HG03139 (cell line): ENCODE measurements around the gene MAN1B1.

Experiments used
- ATAC-seq: cut with Tn5 transposase; IDR thresholded peaks from one replicate; pipeline ENCODE4 v1.9.1; 2021; ENCODE audit not compliant: unreplicated experiment

The MAN1B1 gene

DNA sequence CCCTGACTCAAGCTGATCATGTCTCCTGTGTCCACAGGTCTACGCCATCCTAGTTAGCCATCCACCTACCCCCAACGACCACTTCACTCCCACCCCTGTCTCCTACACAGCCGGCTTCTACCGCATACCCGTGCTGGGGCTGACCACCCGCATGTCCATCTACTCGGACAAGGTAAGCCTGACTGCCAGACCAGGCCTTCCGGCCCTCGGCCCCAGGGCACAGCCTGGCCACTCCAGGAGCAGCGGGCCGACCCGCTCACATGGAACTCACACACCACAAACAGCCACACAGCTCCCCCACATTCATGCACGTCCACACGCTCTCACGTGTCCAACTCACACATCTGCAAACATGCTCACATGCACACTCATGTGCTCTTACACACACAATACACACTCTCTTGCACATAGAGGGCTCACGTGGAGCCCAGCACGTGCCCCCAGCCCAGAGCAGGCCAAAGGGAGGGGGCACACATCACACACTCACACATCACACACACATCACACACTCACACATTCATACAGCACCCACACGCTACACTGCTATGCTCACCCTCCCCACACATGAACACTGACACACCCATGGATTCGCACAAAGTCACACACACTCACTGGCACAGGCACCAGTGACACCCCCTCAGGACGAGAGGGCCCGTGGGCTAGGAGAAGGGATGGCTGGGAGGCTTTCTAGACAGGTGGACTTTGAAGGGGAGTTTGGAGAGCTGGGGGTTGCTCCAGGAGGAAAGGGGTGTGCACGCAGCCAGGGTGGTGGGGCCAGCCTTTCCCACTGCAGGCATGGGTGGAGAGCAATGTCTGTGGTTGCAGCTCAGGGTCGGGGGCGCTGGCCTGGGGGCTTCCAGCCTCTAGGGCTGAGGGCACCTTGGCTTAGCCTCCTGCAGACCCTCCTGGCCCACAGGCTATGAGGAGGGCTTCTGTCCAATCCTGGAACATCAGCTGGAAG, 55.5 kb downstream of the MAN1B1 start:
- ATAC-seq, result no peak

- no peak for ATAC-seq
Observed at GRCh38 chr9:137143459-137143858, 56.7 kb downstream of the MAN1B1 start.

GRCh38 chr9:137145731-137146526, 59.1 kb downstream of the MAN1B1 start:
- no peak for ATAC-seq

DNA sequence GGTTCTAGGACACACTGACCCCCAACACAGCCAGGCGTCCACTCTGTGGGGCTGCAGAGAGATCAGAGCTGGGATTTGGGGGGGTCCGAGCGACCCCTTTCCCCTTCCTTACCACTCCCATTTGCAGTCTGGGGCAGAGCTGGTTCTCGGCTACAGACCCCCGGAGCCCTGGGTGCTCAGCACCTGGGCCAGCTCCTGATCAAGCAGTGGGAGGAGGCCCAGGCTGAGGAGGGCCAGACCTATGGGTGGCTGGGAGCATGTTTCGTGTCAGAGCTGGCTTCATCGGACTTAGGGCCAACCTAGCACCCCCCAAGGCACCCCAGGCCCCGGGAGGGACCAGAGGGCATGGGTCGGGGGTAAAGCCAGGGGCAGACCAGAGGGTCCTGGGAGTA, 59.7 kb downstream of the MAN1B1 start:
- ATAC-seq, result no peak

GRCh38 chr9:137147091-137147792, 60.5 kb downstream of the MAN1B1 start:
- ATAC-seq, result no peak

DNA sequence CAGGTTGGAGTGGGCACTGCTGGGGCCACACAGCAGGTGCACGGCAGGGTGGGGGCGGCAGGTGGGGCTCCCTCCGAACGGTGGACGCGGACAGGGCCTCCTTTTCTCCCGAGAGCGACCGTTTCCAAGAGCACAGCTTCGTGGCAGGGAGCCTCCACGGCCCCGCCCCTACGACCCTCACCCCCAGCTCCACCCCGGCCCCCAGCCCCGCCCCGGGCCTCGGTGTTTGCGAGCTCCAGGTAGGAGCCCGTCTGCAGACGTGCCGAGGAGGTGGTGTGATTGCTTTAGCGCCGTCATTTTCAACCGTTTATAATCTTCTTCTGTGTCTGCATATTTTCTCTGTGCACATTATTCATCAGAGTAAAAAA, 61.0 kb downstream of the MAN1B1 start:
- no peak for ATAC-seq

GRCh38 chr9:137148242-137148641, 61.5 kb downstream of the MAN1B1 start:
- ATAC-seq, result no peak

- no peak for ATAC-seq
Observed at GRCh38 chr9:137148661-137149060, 61.9 kb downstream of the MAN1B1 start.

- no peak for ATAC-seq
Observed at GRCh38 chr9:137149363-137149762, 62.6 kb downstream of the MAN1B1 start.

DNA sequence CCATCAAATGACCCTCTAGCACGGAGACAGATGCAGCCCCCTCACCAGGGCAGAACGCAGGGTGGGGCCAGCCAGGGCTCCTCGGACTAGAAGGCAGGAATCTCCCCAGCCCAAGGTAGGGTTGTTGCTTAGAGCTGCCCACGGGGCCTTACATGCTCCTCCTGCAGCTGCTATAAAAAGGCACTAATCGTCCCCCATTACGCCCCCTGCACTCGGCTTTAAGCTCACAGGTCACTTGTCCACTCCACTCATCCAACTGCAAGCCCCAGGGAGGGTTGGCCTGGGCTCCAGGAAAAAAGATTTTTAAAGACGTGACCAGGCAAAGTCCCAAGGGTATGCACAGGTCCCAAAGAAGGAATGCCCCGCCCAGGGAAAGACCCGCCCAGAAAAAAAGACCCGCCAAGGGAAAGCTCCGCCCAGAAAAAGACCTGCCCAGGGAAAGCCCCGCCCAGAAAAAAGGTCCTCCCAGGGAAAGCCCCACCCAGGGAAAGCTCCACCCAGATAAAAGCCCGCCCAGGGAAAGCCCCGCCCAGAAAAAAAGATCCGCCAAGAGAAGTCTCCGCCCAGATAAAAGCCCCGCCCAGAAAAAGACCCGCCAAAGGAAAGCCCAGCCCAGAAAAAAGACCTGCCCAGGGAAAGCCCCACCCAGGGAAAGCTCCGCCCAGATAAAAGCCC, 63.3 kb downstream of the MAN1B1 start:
- ATAC-seq, result peak; percentile 19

GRCh38 chr9:137150617-137151457, 64.1 kb downstream of the MAN1B1 start:
- ATAC-seq, result peak; percentile 41

GRCh38 chr9:137152844-137153405, 66.1 kb downstream of the MAN1B1 start:
- ATAC-seq, result no peak

- no peak for ATAC-seq
Observed at GRCh38 chr9:137156567-137157375, 70.0 kb downstream of the MAN1B1 start.

DNA sequence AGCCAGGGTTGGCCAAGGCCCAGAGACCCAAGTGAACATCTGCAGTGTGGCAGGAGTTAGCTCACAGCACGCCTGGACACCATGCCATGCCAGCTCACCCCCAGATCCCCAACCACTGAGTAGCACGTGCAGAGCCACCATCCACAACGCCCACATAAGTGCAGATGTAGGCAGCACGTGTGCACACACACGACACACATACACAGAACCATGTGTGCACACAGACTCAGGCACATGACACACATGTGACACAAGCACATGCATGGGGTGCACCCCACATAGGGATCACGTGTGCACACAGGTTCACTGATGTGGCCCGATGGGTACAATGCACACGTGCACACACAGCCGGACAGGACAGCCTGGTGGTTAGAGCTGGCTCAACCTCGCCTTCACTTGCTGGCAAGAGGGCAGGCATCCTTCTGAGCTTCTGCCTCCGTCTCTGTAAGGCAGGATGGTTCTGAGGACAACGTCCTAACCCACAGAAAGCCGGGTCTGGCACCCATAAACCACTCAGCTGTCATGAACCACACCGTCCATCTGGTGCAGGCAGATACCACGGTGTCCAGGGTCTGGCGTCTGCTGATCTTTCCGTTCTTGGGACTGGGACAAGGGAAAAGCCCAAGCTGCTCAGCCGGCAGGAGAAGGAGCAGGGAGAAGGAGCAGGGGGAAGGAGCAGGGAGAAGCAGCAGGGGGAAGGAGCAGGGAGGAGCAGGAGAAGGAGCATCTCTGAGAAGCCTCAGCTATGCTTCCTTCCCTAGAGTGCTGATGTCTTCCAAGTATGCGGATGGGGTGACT, 71.0 kb downstream of the MAN1B1 start:
- ATAC-seq, result no peak

GRCh38 chr9:137158625-137159024, 71.8 kb downstream of the MAN1B1 start:
- ATAC-seq, result no peak
